DMS153 treated with DMSO at 0.1 percent for 48 hours (cell line): ENCODE data around the gene RAP1GAP2.
"Not testable (repeated sequence)": the region's sequence is repeated elsewhere in the genome, so short reads cannot be mapped to it uniquely, and the experiment has no call there.

ENCODE experiments used
- DNase-seq: peaks from one replicate; lab custom pipeline; 2025; ENCODE audit not compliant: unreplicated experiment; lab: John Stamatoyannopoulos, UW

The RAP1GAP2 gene

GRCh38 chr17:2881295-2881694, 85.1 kb downstream of the RAP1GAP2 start:
- DNase-seq, result no peak

GRCh38 chr17:2883544-2884213, 87.4 kb downstream of the RAP1GAP2 start:
- DNase-seq, result peak; percentile 27

DNA sequence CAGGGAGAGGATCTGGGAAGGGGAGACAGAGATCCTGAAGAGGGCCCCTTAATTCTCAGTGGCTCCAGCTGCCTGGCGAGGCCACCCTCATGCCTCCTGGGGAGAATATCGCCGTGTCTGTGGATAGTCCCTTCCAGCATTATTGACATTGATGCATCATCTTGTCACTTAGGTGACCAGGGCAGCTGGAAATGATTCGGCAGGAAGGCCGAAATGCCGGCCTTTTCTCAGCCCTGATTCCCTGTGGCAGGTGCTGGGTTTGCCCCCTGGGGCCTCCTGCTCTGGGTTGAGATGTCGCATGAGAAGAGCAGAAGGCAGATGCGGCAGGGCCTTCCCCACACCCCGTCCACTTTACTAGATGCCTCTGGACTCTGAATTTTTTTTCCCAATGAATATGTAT, 89.5 kb downstream of the RAP1GAP2 start:
- no peak for DNase-seq

- no peak for DNase-seq
Observed at GRCh38 chr17:2888326-2888725, 92.1 kb downstream of the RAP1GAP2 start.

- no peak for DNase-seq
Observed at GRCh38 chr17:2889256-2889655, 93.0 kb downstream of the RAP1GAP2 start.

- DNase-seq, result not testable (repeated sequence)
Observed at GRCh38 chr17:2890778-2891177, 94.5 kb downstream of the RAP1GAP2 start.

DNA sequence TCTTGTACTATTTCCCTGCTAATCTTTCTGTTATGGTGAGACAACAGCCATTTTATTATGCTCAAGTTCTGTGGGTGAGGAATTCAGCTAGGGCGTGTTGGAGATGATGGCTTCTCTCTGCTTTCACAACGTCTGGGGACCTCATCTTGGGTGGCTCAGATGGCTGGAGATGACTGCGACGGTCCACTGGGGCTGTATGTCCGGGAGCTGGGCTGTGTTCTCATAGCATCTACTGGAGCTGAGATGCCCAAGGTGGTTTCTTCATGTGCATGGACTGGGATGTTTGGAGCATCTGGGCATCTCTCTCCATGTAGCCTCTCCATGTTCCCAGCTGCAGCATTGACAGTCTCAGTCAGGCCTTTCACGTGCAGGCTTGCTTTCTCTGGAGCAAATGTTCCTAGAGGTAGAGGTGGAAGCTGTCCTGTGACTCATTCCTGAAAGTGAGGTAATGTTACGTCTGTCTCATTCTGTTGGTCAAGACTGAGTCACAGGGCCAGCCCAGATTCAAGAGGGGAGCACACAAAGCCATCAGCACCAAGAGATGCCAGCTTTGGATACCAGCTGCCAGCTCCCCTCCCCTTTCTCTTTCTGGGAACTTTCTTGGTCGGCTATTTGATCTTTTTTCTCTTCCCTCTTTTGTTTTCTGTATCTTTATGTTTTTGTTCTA, 96.2 kb downstream of the RAP1GAP2 start:
- DNase-seq, result no peak

DNA sequence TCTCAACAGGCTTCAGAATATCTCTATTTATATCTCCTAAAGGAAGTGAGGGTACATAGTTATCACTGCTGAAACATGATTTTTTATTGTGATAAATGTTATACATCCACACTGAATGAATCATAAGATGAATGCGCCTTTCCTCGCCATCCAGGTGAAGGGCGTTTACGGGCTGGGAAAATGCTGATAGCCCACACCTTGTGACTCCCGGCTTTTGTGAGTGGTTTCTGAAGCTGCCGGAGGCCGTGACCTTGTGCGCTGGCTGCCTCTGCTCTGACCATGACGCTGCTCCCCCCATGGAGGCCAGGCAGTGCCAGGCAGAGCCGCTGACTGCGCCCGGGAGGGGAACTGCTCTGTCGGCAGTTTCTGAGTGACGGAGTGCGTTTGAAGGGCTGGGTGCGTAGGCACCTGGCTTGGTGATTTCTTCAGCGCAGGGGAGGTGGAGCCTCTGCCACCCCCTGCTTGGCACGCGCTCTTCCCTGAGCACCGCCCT, 97.2 kb downstream of the RAP1GAP2 start:
- no peak for DNase-seq

DNA sequence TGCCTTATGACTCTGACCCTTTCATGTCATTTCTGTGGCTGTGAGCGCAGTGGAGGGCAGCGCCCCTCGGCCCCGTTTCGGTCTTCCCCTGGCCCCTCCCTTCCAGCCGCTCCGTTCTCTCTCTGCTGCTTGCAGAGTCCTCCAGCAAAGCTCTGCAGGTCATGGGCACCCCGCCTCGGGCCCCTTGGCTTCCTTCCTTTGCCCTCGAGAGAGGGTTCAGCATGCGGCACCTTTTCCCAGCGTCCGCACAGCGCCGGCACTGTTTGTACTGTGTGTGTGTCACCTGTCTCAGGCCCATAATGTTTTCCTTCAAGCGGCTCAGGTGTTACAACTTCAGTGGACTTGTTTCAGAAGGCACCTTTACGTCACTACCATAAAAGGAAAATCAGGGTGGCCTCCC, 98.5 kb downstream of the RAP1GAP2 start:
- no peak for DNase-seq

GRCh38 chr17:2897605-2898004, 101.4 kb downstream of the RAP1GAP2 start:
- DNase-seq, result no peak

DNA sequence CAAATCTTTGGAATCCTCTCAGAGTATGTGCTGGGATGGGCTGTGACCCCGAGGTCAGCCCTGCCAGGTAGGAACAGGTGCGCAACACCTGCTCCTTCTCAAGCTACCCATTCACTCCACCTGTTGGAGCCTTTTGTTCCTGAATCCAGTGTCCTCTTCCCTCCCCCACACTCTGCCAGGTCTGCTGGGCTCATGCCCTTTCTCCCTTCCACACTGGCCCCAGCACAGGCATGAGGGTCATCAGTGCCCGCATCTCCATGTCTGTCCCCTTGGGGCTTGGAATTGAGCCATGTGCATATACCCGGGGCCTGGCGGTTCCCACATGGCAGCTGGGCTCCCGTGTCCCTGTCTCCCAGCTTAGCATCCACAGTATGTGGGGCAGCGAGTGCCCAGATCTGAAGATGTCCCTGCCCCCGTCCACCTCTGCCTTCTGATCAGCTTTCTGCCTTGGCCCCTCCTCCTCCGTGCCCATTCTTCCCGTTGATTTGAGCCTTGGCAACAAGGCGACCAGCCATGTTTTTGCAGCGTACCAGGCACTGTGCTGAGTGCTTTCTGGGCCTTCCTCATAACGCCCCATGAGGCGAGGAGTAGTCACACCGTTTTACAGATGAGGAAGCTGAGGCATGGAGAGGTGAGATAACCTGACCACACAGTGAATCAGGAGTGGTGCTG, 102.2 kb downstream of the RAP1GAP2 start:
- no peak for DNase-seq

DNA sequence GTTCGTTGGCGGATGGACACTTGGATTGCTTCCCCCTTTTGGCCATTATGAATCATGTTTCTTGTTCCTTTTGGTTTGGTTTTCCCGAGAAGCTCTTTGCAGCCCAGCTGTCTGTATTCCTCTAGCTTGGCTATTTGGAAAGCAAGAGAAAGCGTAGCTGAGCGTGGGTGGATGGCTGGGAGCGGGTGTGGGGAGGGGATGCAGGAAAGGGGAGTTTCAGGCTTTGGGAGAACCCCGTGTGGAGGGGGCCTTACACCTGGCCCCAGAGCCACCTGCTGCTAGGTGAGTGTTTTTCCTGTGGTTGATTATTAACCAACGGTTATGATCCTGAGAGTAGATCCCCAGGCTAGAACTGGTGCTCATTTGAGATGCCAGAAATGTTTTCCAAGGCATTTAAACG, 103.7 kb downstream of the RAP1GAP2 start:
- DNase-seq, result no peak

DNA sequence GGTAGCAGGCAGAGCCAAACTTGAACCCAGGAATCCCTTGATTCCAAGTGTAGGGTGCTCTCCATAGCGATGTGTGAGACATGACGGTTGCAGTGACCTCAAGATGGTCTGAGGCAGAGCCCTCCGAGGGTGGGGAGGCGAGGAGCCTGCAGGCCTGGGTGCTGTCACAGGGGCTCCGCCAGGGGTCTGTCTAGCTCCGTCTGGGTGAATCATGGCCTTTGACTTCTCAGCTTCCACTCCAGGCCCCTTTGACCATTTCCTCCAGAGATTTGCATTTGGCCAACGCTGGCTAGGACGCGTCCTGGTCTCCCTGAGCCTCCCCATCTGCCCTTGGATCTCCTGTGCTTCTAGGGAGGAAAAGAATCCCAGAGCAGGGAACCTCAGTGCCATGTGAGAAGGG, 104.6 kb downstream of the RAP1GAP2 start:
- DNase-seq, result no peak

DNA sequence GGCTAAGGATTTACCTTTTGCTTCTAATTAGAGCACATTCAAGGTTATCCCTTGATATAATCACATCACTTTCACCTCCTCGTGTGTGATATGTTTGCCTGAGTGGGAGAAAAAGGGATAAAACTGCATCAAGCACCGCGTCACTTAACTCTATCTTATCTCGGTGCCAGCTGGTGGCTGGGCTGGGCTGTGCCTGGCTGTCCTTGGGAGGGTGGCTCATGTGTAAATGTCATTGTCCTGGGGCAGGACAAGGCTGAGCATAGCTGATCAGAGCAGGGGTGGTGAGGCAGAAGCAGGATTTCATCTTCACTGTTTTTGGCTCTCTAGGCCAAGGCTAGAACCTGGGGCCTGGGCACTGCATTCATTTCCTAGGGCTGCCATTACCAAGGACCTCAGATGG, 105.3 kb downstream of the RAP1GAP2 start:
- DNase-seq, result no peak

GRCh38 chr17:2902546-2902945, 106.3 kb downstream of the RAP1GAP2 start:
- DNase-seq, result no peak

DNA sequence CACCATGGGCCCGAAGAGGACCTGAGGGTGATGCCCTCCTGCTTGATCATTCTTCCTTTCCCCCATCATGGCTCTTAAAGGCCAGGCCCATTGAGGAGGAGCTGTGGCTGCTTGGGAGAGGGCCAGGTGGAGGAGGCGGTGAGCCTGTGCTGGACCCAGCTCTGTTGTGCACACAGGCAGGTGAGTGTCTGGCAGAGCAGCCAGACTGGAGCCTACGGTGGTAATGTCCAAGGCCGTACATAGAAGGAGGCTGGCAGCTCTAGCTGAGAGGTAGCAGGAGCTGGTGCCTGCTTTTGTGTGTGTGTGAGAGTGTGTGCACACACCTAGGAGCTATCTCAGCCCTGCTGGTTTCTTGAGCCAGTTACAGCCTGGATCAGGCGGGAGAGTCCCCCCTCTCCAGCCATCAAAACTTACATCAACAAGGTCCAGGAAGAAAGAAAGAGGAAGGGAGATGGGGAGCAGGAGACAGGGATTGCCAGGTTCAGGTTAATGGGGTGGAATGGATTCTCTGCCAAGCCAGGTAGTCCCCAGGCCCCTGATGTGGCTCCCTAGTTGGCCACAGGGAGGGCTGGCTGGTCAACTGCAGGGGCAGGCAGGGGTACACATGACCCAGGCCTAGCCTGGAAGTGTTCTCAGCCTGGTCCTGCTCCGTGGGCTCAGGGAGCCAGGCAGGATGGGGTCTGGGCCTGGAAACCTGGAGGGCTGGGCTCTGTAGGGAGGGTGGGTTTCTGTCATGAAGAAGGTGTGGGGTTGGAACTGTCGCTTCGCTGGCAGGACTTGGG, 107.1 kb downstream of the RAP1GAP2 start:
- DNase-seq, result peak; percentile 2

- DNase-seq, result peak; percentile 19
Observed at GRCh38 chr17:2904135-2904534, 107.9 kb downstream of the RAP1GAP2 start.

DNA sequence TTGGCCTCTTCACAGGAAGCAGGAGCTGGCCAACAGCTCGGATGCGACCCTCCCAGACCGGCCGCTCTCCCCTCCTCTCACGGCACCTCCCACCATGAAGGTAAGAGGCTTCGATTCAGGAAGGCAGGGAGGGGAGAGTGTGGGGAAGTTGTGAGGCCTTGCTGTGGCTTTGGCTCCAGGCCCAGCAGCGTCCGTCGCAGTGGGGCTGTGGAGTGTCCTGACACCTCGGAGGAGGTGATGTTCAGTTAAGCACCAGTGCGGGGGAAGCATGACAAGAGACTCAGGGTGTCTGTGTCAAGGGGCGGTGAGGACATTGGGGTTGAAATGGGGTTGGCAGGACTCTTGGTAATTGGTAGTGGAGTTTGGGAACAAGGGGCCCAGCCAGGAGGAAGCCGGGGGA, 109.0 kb downstream of the RAP1GAP2 start:
- DNase-seq, result no peak

- no peak for DNase-seq
Observed at GRCh38 chr17:2905696-2906501, 109.7 kb downstream of the RAP1GAP2 start.

DNA sequence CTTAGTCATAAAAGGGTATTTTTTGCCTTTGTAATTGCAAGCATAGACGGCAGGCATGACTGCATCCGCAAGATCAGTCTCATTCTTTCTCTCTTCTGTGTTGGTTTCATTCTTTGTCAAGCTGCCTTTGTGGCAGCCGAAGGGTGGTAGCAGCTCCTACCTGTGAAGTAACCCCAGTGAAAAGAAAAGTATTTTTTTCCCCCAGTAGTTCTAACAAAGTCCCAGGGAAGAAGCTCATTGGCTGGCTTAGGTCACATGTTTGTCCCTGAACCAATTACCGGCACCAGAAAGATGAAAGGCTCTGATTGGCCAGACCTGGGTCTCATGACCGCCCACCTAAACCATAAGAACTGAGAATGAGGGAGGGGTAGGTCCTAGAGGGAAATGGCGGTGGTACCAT, 110.7 kb downstream of the RAP1GAP2 start:
- DNase-seq, result no peak
